T-cell (primary cell): ENCODE measurements around the gene UBA1. TPM values are rescaled to one million over a fixed set of nuclear protein-coding genes. Genes with fewer than 3 reads are reported as not detected.

ENCODE experiments used
- ATAC-seq, 4 experiments: fragments of 200-7000 bp in 3 of 4; fragments of 150-1000 bp in 1 of 4; cut with Tn5 transposase; replicated peaks in 1 of 4; 1 replicate in 3 of 4; 2 replicates in 1 of 4; pipeline ENCODE4 v1.10.0; 2021; ENCODE audit warnings: moderate library complexity in 3 of 4, mild to moderate bottlenecking in 2 of 4, moderate number of reproducible peaks in 1 of 4
- CTCF ChIA-PET, 2 donors: fragments of 300-600 bp; sonication (Branson Sonifier 250); formaldehyde crosslinking; loops; one replicate each; lab custom pipeline; 2022; ENCODE audit warnings: antibody characterized with exemption in 2 of 2; lab: Charles Lee
- POLR2A ChIA-PET, 2 donors: fragments of 300-600 bp; sonication (Branson Sonifier 250); formaldehyde crosslinking; loops; one replicate each; lab custom pipeline; 2022; ENCODE audit warnings: antibody characterized with exemption in 2 of 2; lab: Charles Lee
- DNase-seq, 35 experiments: peaks; one replicate each; pipeline versions ENCODE4 v3.0.0 to v3.0.0-alpha.2; 2013 to 2023
- H3K27ac ChIP-seq: one replicate; pipeline ENCODE4 v1.5.1; 2013; ENCODE audit warnings: low read length
- H3K27me3 ChIP-seq, 2 experiments: replicated peaks in 1 of 2; 1 replicate in 1 of 2; 2 replicates in 1 of 2; pipeline versions ENCODE4 v1.6.1 to v1.7.0; 2013; ENCODE audit warnings: low read length in 1 of 2, mixed read lengths in 1 of 2; ENCODE audit not compliant: control insufficient read depth in 2 of 2, insufficient read depth in 2 of 2; ENCODE audit errors: extremely low read depth in 1 of 2
- H3K36me3 ChIP-seq, 2 donors: 1 replicate in 1 of 2; 2 replicates in 1 of 2; pipeline versions ENCODE4 v1.6.1 to v1.7.0; 2013; ENCODE audit warnings: low read length in 1 of 2; ENCODE audit not compliant: control insufficient read depth in 2 of 2, insufficient read depth in 1 of 2; ENCODE audit errors: extremely low read depth in 1 of 2
- H3K4me1 ChIP-seq, 2 experiments: 1 replicate in 1 of 2; 2 replicates in 1 of 2; pipeline versions ENCODE4 v1.6.1 to v1.7.0; 2013; ENCODE audit warnings: low read length in 2 of 2, mixed read lengths in 1 of 2; ENCODE audit not compliant: insufficient read depth in 2 of 2, control insufficient read depth in 1 of 2; ENCODE audit errors: extremely low read depth in 1 of 2
- H3K4me3 ChIP-seq, 2 donors: 1 replicate in 1 of 2; 2 replicates in 1 of 2; pipeline versions ENCODE4 v1.5.1 to v1.7.0; 2013; ENCODE audit warnings: mild to moderate bottlenecking in 2 of 2, low read length in 1 of 2, moderate library complexity in 1 of 2; ENCODE audit not compliant: control insufficient read depth in 1 of 2; ENCODE audit errors: extremely low read depth in 1 of 2
- H3K9me3 ChIP-seq: 2 replicates; pipeline ENCODE4 v1.7.0; 2013
- H3K27ac Mint-ChIP-seq, 2 donors: one replicate each; pipeline ENCODE4 v1.8.0; 2020 to 2021; ENCODE audit warnings: mild to moderate bottlenecking in 2 of 2, mixed read lengths in 2 of 2
- H3K27me3 Mint-ChIP-seq, 2 donors: one replicate each; pipeline ENCODE4 v1.8.0; 2021 to 2022; ENCODE audit warnings: mixed read lengths in 2 of 2
- H3K36me3 Mint-ChIP-seq: one replicate; pipeline ENCODE4 v1.8.0; 2021; ENCODE audit warnings: mixed read lengths
- H3K4me1 Mint-ChIP-seq, 3 donors: one replicate each; pipeline ENCODE4 v1.8.0; 2020 to 2022; ENCODE audit warnings: mixed read lengths in 3 of 3, mild to moderate bottlenecking in 1 of 3
- H3K4me3 Mint-ChIP-seq, 3 donors: one replicate each; pipeline ENCODE4 v1.8.0; 2020 to 2022; ENCODE audit warnings: mild to moderate bottlenecking in 3 of 3, mixed read lengths in 3 of 3, moderate library complexity in 3 of 3
- H3K9me3 Mint-ChIP-seq, 3 donors: one replicate each; pipeline ENCODE4 v1.8.0; 2020 to 2022; ENCODE audit warnings: mixed read lengths in 3 of 3
- WGBS: methylation state at CpG from one replicate; pipeline ENCODE4 v1.1.5; 2013; ENCODE audit warnings: missing lambda C conversion rate; ENCODE audit not compliant: insufficient coverage; 5-methylcytosine and 5-hydroxymethylcytosine counted together
- total RNA-seq, 35 experiments: library from RNA in 6 of 35; stranded (reverse) in 6 of 35; fragments of 120-200 nt in 1 of 35; gene quantifications; one replicate each; pipeline versions ENCODE4 v1.2.1 to v1.2.4 and lab custom pipeline; 2013 to 2026

Gene UBA1
- total RNA-seq, 5 donors from 2014 or later (not counting 1 experiment from before 2014, with no cell fraction given): 116 to 177 (median 149) TPM

- no peak overlapping the region for H3K27ac ChIP-seq
- ChIA-PET POLR2A (no interaction called here), CTCF (no interaction called here)
- no peaks in the 10 kb centered on the region for H3K27me3 ChIP-seq
- no peaks in the 10 kb centered on the region for H3K9me3 ChIP-seq
- Mint-ChIP-seq H3K27ac (no peak overlapping the region), H3K4me1 (peaks cover 18 to 32% (median 18%) of the 10 kb centered on the region in 3 donors), H3K27me3 (no peaks in the 10 kb centered on the region), H3K9me3 (no peaks in the 10 kb centered on the region), H3K4me3 (no peak overlapping the region), H3K36me3 (peaks cover 36% of the 10 kb centered on the region)
- ATAC-seq: no peak
- no peak overlapping the region for H3K4me3 ChIP-seq
- peaks cover 30 to 77% of the 10 kb centered on the region in 2 donors for H3K36me3 ChIP-seq
- DNase-seq: no peak
- peaks cover 0 to 10% of the 10 kb centered on the region in 2 experiments for H3K4me1 ChIP-seq
- WGBS: 98% methylated on average over 8 of the region's 11 CpGs
These were observed 8.7 kb downstream of the UBA1 start for GRCh38 chrX:47202316-47202715.

DNA sequence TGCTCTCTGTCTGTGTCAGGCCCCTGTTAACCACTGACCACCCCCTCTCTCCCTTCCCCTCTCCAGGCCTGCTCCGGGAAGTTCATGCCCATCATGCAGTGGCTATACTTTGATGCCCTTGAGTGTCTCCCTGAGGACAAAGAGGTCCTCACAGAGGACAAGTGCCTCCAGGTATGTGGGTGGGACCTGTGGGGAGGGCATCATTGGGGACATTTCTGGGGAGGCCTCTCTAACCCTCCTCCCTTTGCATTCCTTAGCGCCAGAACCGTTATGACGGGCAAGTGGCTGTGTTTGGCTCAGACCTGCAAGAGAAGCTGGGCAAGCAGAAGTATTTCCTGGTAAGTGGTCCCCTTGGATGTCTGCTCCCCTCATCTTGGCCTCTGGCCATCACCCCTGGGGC lies 9.2 kb downstream of the UBA1 start:
- CTCF ChIA-PET: no interaction called here
- peaks cover 37% of the 10 kb centered on the region for H3K36me3 Mint-ChIP-seq
- H3K36me3 ChIP-seq: peaks cover 30 to 80% of the 10 kb centered on the region in 2 donors
- no peak overlapping the region for H3K27ac Mint-ChIP-seq
- H3K27me3 ChIP-seq: no peaks in the 10 kb centered on the region
- H3K27me3 Mint-ChIP-seq: no peaks in the 10 kb centered on the region
- POLR2A ChIA-PET: interaction anchor here in 1 of 2 donors (0.6 kb wide), 1 partner anchor 1336 kb away, joined by 7 read pairs; the partner anchor contains the start of gene TBC1D25
- peaks cover 0 to 6% of the 10 kb centered on the region in 2 experiments for H3K4me1 ChIP-seq
- ATAC-seq: no peak
- H3K4me1 Mint-ChIP-seq: peaks cover 13 to 26% (median 13%) of the 10 kb centered on the region in 3 donors
- H3K9me3 ChIP-seq: no peaks in the 10 kb centered on the region
- H3K4me3 ChIP-seq: no peak overlapping the region
- no peak overlapping the region for H3K4me3 Mint-ChIP-seq
- DNase-seq: no peak
- H3K9me3 Mint-ChIP-seq: no peaks in the 10 kb centered on the region
- no CpG with 5 or more reads among the region's 4 CpGs for WGBS
- H3K27ac ChIP-seq: no peak overlapping the region

GRCh38 chrX:47204970-47205369 lies 11.3 kb downstream of the UBA1 start:
- 100% methylated on average over 1 of the region's 5 CpGs for WGBS
- POLR2A ChIA-PET: no interaction called here

DNA sequence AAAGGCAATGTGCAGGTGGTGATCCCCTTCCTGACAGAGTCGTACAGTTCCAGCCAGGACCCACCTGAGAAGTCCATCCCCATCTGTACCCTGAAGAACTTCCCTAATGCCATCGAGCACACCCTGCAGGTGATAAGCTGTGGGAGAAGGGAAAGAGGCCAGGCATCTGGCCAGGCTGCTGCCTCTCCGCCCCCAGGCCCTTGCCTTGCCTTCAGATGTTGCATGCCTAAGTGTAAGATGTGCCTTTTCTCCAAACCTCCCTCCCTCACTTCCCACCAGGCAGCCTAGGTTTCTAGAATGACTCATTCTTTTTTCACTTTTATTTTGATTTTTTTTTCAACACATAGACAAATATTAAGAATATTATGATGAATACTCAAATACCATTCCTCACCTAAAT lies 12.7 kb downstream of the UBA1 start:
- ATAC-seq: no peak
- Mint-ChIP-seq H3K27ac (no peak overlapping the region), H3K4me3 (no peak overlapping the region), H3K36me3 (peaks cover 32% of the 10 kb centered on the region), H3K4me1 (peaks cover 0 to 19% (median under 1%) of the 10 kb centered on the region in 3 donors), H3K9me3 (no peaks in the 10 kb centered on the region), H3K27me3 (no peaks in the 10 kb centered on the region)
- Histone ChIP-seq H3K27ac (no peak overlapping the region), H3K9me3 (no peaks in the 10 kb centered on the region), H3K36me3 (peaks cover 30 to 74% of the 10 kb centered on the region in 2 donors), H3K4me3 (no peak overlapping the region), H3K4me1 (no peaks in the 10 kb centered on the region), H3K27me3 (no peaks in the 10 kb centered on the region)
- ChIA-PET POLR2A (no interaction called here), CTCF (no interaction called here)
- DNase-seq: no peak
- WGBS: no CpG with 5 or more reads among the region's 3 CpGs

More at GRCh38 chrX:47204970-47205369, 11.3 kb downstream of the UBA1 start:
- H3K4me3 ChIP-seq: no peak overlapping the region
- Mint-ChIP-seq H3K9me3 (no peaks in the 10 kb centered on the region), H3K27me3 (no peaks in the 10 kb centered on the region), H3K4me1 (peaks cover 2 to 21% (median 2%) of the 10 kb centered on the region in 3 donors), H3K27ac (no peak overlapping the region), H3K4me3 (no peak overlapping the region), H3K36me3 (peaks cover 37% of the 10 kb centered on the region)
- no peak overlapping the region for H3K27ac ChIP-seq
- no peaks in the 10 kb centered on the region for H3K9me3 ChIP-seq
- peaks cover 34 to 75% of the 10 kb centered on the region in 2 donors for H3K36me3 ChIP-seq
- ATAC-seq (no peak), DNase-seq (no peak)
- no peaks in the 10 kb centered on the region for H3K4me1 ChIP-seq
- H3K27me3 ChIP-seq: no peaks in the 10 kb centered on the region
- CTCF ChIA-PET: interaction anchor here (0.6 to 0.8 kb wide), 2 partner anchors 199 to 255 kb away, joined by 3 to 8 read pairs; no protein-coding TSS in a partner anchor

GRCh38 chrX:47208108-47208507 lies 14.5 kb downstream of the UBA1 start:
- Histone ChIP-seq H3K4me1 (no peaks in the 10 kb centered on the region), H3K9me3 (no peaks in the 10 kb centered on the region), H3K27ac (no peak overlapping the region), H3K27me3 (no peaks in the 10 kb centered on the region), H3K4me3 (no peak overlapping the region), H3K36me3 (peaks cover 24 to 74% of the 10 kb centered on the region in 2 donors)
- ATAC-seq: no peak
- POLR2A ChIA-PET: no interaction called here
- H3K4me1 Mint-ChIP-seq: peaks cover 0 to 6% (median 2%) of the 10 kb centered on the region in 3 donors
- H3K36me3 Mint-ChIP-seq: peaks cover 33% of the 10 kb centered on the region
- H3K9me3 Mint-ChIP-seq: no peaks in the 10 kb centered on the region
- CTCF ChIA-PET: no interaction called here
- whole genome bisulfite sequencing: no CpG with 5 or more reads among the region's 12 CpGs
- DNase-seq: no peak
- no peak overlapping the region for H3K4me3 Mint-ChIP-seq
- H3K27me3 Mint-ChIP-seq: no peaks in the 10 kb centered on the region
- H3K27ac Mint-ChIP-seq: no peak overlapping the region

DNA sequence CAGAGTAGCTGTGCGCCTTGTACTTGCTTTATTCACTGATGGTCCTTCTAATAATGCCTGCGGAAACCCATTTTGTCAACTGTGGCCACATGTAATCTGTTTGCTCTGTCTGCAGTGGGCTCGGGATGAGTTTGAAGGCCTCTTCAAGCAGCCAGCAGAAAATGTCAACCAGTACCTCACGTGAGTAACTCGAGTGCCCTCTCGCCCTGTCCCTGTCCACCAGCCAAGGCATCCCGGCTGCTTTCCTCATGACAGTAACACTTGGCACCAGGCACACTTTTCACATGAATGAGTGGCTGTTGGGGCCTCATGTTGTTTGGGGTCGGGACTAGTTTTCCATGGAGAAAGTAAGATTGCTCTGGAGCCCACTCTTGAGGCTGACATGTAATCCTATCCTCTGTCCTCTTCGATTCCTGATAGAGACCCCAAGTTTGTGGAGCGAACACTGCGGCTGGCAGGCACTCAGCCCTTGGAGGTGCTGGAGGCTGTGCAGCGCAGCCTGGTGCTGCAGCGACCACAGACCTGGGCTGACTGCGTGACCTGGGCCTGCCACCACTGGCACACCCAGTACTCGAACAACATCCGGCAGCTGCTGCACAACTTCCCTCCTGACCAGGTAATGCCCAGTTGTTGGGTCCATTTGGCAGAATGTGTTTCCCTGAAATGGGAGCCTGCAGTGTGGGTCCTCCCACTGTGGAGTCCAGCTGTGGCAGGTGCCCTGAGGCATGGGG lies 16.0 kb downstream of the UBA1 start:
- ChIA-PET POLR2A (no interaction called here), CTCF (no interaction called here)
- no peak overlapping the region for H3K27ac Mint-ChIP-seq
- no peaks in the 10 kb centered on the region for H3K9me3 Mint-ChIP-seq
- 100% methylated on average over 9 of the region's 16 CpGs for WGBS
- peaks cover 29 to 75% of the 10 kb centered on the region in 2 donors for H3K36me3 ChIP-seq
- H3K36me3 Mint-ChIP-seq: peaks cover 38% of the 10 kb centered on the region
- H3K4me3 Mint-ChIP-seq: no peak overlapping the region
- H3K27me3 ChIP-seq: no peaks in the 10 kb centered on the region
- no peak overlapping the region for H3K4me3 ChIP-seq
- no peaks in the 10 kb centered on the region for H3K9me3 ChIP-seq
- no peak for ATAC-seq
- no peak overlapping the region for H3K27ac ChIP-seq
- DNase-seq: no peak
- no peaks in the 10 kb centered on the region for H3K27me3 Mint-ChIP-seq
- peaks cover 0 to 4% (median 2%) of the 10 kb centered on the region in 3 donors for H3K4me1 Mint-ChIP-seq
- no peaks in the 10 kb centered on the region for H3K4me1 ChIP-seq
